ENCODE results near the gene LRRC4. TPM values are rescaled to one million over a fixed set of nuclear protein-coding genes. Genes with fewer than 3 reads are reported as not detected.

Gene LRRC4
- polyA plus RNA-seq, 1 donor from 2014 or later: not detected

DNA sequence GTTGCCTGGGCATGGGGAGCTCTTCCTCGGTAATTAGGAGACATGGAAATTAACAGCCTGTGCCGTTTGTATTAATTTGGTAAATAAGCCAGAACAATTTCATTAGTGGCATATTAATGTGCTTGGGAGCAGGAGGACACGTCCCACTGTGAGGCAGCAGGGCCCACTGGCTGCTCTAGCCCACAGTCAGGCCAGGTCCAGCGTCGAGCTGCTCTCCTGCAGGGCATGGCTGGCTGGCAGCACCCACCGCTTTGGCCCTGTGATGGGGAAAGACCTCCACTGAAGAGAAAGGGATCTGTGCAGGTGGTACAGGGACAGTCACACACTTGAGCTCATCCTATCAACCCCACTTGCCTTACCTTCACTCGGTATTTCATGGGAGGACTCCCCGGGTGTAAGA, 37.5 kb upstream of the LRRC4 start:
- no peaks in the 10 kb centered on the region for H3K9me3 Mint-ChIP-seq
- H3K27ac Mint-ChIP-seq: no peak overlapping the region
- peaks cover 0 to 5% (median 3%) of the 10 kb centered on the region in 3 donors for H3K4me1 Mint-ChIP-seq
- peaks cover 3% of the 10 kb centered on the region for H3K36me3 Mint-ChIP-seq
- H3K4me3 Mint-ChIP-seq: no peak overlapping the region
- no peaks in the 10 kb centered on the region for H3K27me3 Mint-ChIP-seq

DNA sequence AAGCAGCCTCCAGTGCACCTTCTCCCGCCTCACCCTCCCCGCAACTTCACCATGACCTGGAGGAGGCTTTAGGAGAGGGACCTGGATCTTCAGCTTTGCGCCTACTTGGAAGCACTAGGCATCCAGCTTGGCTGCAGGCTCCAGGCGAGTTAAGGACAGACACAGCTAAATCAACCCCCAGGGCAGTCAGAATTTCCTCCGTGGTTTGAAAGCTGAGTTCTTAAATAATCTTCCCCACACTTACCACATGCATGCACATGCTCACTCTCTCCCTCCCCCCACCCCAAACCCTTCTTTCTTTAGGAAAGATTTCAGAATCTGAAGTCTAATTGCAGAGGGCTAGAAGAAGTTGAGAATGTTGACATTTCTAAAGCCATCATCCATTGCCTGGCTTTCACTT, 36.7 kb upstream of the LRRC4 start:
- no peak overlapping the region for H3K4me3 Mint-ChIP-seq
- no peak overlapping the region for H3K27ac Mint-ChIP-seq
- peaks cover 0 to 6% (median 5%) of the 10 kb centered on the region in 3 donors for H3K4me1 Mint-ChIP-seq
- H3K9me3 Mint-ChIP-seq: no peaks in the 10 kb centered on the region
- no peaks in the 10 kb centered on the region for H3K27me3 Mint-ChIP-seq
- peaks cover 3% of the 10 kb centered on the region for H3K36me3 Mint-ChIP-seq

DNA sequence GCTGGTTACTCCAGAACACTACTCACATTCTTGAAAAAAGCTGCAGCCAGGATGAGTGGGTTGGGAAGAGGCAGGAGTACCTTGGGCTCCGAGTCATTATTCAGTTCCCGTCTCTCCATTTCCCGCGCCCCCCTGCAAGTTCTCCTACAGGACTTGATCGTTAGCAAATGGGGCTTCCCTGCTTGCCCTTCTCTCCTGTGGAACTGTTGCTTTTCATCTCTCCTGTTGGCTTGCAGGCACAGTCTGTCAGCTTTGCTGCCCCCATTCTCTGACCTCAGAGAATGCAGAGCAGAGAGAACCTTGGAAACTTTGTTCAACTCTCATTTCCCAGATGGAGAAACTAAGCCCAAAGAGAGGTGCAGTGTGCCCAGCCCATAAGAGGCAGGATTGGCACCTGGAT, 35.6 kb upstream of the LRRC4 start:
- H3K9me3 Mint-ChIP-seq: no peaks in the 10 kb centered on the region
- H3K4me3 Mint-ChIP-seq: no peak overlapping the region
- no peak overlapping the region for H3K27ac Mint-ChIP-seq
- H3K4me1 Mint-ChIP-seq: peaks cover 0 to 8% (median 5%) of the 10 kb centered on the region in 3 donors
- H3K27me3 Mint-ChIP-seq: no peaks in the 10 kb centered on the region
- peaks cover 3% of the 10 kb centered on the region for H3K36me3 Mint-ChIP-seq

DNA sequence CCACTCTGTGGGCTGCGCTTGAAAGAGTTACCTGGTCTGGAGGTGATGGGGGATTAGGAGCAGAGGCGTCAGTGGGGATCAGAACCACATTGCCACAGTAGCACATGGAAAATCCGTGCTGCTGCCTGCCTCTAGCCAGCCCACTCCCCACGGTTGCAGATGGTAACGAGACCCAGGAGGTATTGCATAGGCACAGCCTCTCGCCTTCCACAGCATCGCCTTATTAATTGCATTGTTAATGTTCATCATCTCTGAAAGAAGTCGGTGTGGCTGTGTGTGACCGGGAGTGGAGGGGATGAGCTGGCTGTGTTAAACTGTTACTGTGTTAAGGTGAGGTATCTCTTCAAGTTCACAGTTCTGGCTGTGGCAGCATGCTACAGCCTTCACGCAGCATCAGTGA, 35.2 kb upstream of the LRRC4 start:
- H3K27ac Mint-ChIP-seq: no peak overlapping the region
- H3K4me3 Mint-ChIP-seq: no peak overlapping the region
- no peaks in the 10 kb centered on the region for H3K27me3 Mint-ChIP-seq
- H3K4me1 Mint-ChIP-seq: peaks cover 0 to 7% (median 5%) of the 10 kb centered on the region in 3 donors
- H3K9me3 Mint-ChIP-seq: no peaks in the 10 kb centered on the region
- H3K36me3 Mint-ChIP-seq: peaks cover 3% of the 10 kb centered on the region

DNA sequence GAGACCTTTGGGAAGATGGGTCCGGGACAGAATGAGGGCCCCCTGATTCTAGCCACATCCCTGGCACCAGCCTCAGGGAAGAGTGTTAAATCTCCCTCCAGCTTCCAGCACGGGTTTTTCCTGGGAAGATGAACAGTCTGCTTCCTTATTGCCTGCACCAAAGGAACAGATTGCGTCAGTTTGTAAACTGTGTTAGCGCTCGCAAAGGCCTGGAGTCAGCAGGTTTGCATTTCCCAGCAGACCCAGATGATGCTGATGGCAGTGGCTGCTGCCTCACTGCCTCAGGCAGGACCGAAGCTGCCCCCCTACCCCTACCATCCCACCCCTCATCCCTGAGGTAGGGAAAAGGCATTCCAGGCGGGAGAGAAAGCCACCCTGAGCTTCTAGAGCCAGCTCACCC, 34.6 kb upstream of the LRRC4 start:
- no peaks in the 10 kb centered on the region for H3K9me3 Mint-ChIP-seq
- H3K4me1 Mint-ChIP-seq: peaks cover 0 to 6% (median 5%) of the 10 kb centered on the region in 3 donors
- peaks cover 3% of the 10 kb centered on the region for H3K36me3 Mint-ChIP-seq
- H3K4me3 Mint-ChIP-seq: no peak overlapping the region
- H3K27ac Mint-ChIP-seq: no peak overlapping the region
- H3K27me3 Mint-ChIP-seq: no peaks in the 10 kb centered on the region

DNA sequence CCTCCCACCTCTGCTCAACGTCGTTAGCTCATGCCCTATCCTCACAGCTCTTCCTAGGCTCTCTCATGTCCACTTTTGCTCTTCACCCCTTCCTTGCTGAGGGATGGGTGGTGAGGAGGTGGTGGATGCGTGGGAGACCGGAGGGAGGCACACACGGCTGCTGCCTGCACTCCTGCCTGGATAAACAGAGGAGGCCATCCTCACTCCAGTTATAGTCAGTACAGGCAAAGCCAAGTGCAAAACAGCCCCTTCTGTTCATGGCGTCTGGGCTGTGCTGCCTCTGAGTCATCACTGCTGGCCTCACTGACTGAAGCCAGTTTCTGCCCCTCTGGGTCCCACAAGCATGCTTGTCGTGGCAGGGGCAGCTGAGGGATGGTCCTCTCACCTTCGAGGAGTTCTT, 31.9 kb upstream of the LRRC4 start:
- Mint-ChIP-seq H3K27ac (no peak overlapping the region), H3K4me1 (peaks cover 9 to 16% (median 9%) of the 10 kb centered on the region in 3 donors)

DNA sequence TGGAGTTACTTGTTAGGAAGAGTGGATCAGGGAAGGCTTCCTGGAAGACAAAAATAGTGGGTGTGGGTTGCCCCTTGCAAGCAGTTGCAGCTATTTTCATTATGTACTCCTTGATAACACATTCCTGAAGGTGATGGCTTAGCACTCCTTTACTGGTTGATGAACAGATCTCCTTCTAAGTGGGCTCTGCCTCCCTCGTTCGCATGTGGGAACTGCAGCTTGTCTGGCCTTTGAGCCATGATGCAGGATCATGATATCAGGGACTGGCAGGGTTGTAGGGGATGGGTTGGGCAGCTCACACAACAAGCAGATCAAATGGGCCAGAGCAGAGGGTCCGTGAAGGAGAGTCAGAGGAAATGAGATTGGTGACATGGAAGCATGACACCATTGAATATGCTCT, 28.8 kb upstream of the LRRC4 start:
- Mint-ChIP-seq H3K36me3 (peaks cover 2% of the 10 kb centered on the region), H3K9me3 (no peaks in the 10 kb centered on the region)

More for the DNA sequence above, 31.9 kb upstream of the LRRC4 start:
- Mint-ChIP-seq H3K4me3 (no peak overlapping the region), H3K36me3 (peaks cover 3% of the 10 kb centered on the region), H3K9me3 (no peaks in the 10 kb centered on the region), H3K27me3 (no peaks in the 10 kb centered on the region)

DNA sequence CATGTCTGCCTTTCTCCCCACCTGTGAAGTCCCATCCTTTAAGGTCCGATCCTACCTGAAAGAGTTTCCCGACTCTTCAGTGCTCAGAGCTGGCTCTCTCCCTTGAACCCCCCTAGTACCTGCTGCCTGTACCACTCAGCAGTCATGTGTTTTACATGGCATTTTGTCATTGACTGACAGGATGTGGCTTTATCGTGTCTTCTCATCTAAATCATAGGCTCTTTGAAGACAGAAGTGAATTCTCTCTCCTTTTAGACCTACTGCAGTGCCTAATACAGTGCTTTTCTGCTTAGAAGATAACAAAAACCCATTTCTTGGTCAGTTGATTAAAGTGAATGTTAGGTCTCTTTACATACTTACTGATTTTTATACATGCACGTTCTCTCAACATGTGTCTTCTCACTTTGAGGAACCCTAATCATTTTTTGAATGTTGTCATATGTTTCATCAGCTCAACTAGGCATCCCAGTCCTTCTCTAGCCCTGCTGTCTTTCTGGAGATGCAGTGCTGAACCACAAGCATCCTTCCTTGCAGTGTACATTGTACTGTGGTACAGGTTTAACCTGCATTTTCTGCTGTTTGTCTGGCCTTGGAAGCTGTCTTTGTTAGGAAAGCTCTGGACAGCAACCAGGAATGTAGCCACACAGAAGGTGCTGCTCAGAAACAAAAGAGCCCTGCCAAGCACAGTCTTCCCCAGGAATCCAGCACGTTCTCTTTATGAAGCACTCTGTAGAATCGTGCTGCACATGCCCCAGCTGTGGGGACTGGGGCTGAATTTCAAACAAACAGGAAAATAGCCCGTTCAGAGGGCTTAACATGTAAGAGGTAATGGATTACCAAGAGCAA, 28.1 kb upstream of the LRRC4 start:
- Mint-ChIP-seq H3K27me3 (no peaks in the 10 kb centered on the region), H3K4me3 (no peak overlapping the region), H3K36me3 (peaks cover 2% of the 10 kb centered on the region), H3K27ac (peak overlapping the region in 2 of 3 donors; percentile 1 to 74), H3K9me3 (no peaks in the 10 kb centered on the region), H3K4me1 (peaks cover 9 to 25% (median 9%) of the 10 kb centered on the region in 3 donors)

More for the DNA sequence above, 28.8 kb upstream of the LRRC4 start:
- Mint-ChIP-seq H3K4me1 (peaks cover 9 to 27% (median 9%) of the 10 kb centered on the region in 3 donors), H3K27ac (peak overlapping the region in 1 of 3 donors; percentile 74), H3K4me3 (no peak overlapping the region), H3K27me3 (no peaks in the 10 kb centered on the region)

DNA sequence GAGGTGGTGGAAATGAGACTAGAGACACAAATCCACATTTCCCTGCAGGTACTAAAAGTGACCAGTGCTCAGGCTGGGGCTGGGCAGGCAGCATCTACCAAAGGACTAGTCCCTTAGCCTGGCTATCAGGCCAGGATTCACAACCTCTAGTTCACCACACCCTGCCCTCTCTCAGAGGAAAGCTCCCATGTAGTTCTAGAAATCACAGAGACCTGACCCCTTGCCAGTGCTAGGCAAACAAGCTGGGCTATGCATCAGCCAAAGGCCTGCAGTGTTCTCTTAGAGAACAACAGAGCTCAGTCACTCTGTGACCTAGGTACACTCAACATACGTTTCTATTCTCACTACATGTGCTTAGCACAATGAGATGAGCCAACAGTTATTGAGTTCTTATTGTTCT, 26.7 kb upstream of the LRRC4 start:
- H3K4me3 Mint-ChIP-seq: no peak overlapping the region
- H3K9me3 Mint-ChIP-seq: no peaks in the 10 kb centered on the region
- H3K4me1 Mint-ChIP-seq: peaks cover 9 to 27% (median 13%) of the 10 kb centered on the region in 3 donors
- no peak overlapping the region for H3K27ac Mint-ChIP-seq
- H3K36me3 Mint-ChIP-seq: peaks cover 2% of the 10 kb centered on the region
- H3K27me3 Mint-ChIP-seq: no peaks in the 10 kb centered on the region

DNA sequence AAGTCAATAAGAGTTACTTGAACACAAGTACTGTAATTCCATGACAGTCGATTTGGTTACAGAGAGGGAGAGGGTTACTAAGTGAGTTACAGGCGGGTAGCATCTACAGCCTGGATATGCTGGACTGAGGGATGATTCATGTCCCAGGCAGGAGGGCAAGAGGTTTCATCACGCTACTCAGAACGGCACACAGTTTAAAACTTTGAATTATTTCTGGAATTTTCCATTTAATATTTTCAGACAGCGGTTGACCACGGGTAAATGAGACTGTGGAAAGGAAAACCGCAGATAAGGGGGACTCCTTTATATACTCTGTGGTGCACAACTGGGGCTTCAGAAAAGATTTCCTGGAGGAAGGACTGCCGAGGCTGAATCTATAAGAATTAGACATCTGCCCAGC, 25.7 kb upstream of the LRRC4 start:
- no peak overlapping the region for H3K27ac Mint-ChIP-seq
- H3K9me3 Mint-ChIP-seq: no peaks in the 10 kb centered on the region

GRCh38 chr7:128055637-128056036, 24.4 kb upstream of the LRRC4 start:
- Mint-ChIP-seq H3K9me3 (no peaks in the 10 kb centered on the region), H3K27me3 (no peaks in the 10 kb centered on the region), H3K4me1 (peaks cover 16 to 39% (median 30%) of the 10 kb centered on the region in 3 donors), H3K4me3 (no peak overlapping the region), H3K27ac (no peak overlapping the region), H3K36me3 (peaks cover 2% of the 10 kb centered on the region)

More for the DNA sequence above, 25.7 kb upstream of the LRRC4 start:
- H3K4me1 Mint-ChIP-seq: peaks cover 9 to 34% (median 17%) of the 10 kb centered on the region in 3 donors
- H3K36me3 Mint-ChIP-seq: peaks cover 2% of the 10 kb centered on the region
- H3K4me3 Mint-ChIP-seq: peak overlapping the region in 1 of 4 donors; percentile 21
- H3K27me3 Mint-ChIP-seq: no peaks in the 10 kb centered on the region

- Mint-ChIP-seq H3K36me3 (peaks cover 2% of the 10 kb centered on the region), H3K4me3 (no peak overlapping the region), H3K27ac (peak overlapping the region in 1 of 3 donors; percentile 14), H3K4me1 (peaks cover 18 to 40% (median 38%) of the 10 kb centered on the region in 3 donors), H3K27me3 (no peaks in the 10 kb centered on the region), H3K9me3 (no peaks in the 10 kb centered on the region)
Measured at GRCh38 chr7:128054511-128054910, 23.3 kb upstream of the LRRC4 start.

DNA sequence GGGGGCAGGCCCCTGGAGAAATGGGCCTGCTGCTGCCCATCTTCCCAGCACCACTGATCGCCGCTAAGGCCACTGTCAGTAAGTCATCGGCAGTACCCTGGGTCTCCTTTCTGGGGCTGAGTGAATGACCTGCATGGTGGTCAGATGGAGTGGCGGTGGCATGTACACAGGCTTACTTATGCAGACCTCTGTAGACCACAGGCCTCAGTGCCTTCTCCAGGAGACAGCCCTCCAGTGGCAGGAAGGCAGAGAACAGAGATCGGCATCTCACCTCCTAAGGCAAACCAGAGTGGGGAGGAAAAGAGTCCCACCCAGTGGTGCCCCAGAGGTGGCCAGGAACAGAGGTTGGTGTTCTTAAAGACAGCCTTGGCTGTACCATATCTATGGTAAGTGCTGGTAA, 22.8 kb upstream of the LRRC4 start:
- Mint-ChIP-seq H3K4me3 (no peak overlapping the region), H3K27me3 (no peaks in the 10 kb centered on the region), H3K4me1 (peaks cover 16 to 37% (median 37%) of the 10 kb centered on the region in 3 donors), H3K27ac (peak overlapping the region in 1 of 3 donors; percentile 14), H3K36me3 (peaks cover 2% of the 10 kb centered on the region), H3K9me3 (no peaks in the 10 kb centered on the region)

DNA sequence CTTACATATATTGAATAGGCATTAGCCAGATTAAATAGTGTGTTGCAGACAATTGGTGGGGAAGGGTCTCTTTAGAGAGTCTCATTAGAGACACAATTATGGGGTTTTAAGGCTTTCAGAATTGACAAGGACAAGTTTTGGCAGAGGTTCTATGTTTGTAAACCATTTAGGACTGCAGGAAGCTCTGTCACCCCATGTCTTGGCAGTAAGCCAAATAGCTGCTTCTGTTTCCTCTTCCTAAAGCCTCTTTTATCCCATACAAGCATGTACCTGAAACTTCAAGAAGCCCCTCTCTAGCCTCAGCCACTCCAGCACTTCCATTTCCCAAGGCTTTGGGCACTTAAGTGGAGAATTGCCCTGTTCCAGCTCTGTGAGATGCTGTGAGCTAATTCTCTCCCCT, 21.8 kb upstream of the LRRC4 start:
- Mint-ChIP-seq H3K27ac (no peak overlapping the region), H3K4me3 (no peak overlapping the region), H3K4me1 (peaks cover 10 to 34% (median 32%) of the 10 kb centered on the region in 3 donors)

GRCh38 chr7:128052404-128052803, 21.2 kb upstream of the LRRC4 start:
- H3K36me3 Mint-ChIP-seq: peaks cover 2% of the 10 kb centered on the region
- no peaks in the 10 kb centered on the region for H3K9me3 Mint-ChIP-seq
- no peak overlapping the region for H3K4me3 Mint-ChIP-seq
- H3K4me1 Mint-ChIP-seq: peaks cover 10 to 32% (median 31%) of the 10 kb centered on the region in 3 donors
- H3K27me3 Mint-ChIP-seq: no peaks in the 10 kb centered on the region
- H3K27ac Mint-ChIP-seq: no peak overlapping the region

More for the DNA sequence above, 21.8 kb upstream of the LRRC4 start:
- Mint-ChIP-seq H3K9me3 (no peaks in the 10 kb centered on the region), H3K36me3 (peaks cover 2% of the 10 kb centered on the region), H3K27me3 (no peaks in the 10 kb centered on the region)

DNA sequence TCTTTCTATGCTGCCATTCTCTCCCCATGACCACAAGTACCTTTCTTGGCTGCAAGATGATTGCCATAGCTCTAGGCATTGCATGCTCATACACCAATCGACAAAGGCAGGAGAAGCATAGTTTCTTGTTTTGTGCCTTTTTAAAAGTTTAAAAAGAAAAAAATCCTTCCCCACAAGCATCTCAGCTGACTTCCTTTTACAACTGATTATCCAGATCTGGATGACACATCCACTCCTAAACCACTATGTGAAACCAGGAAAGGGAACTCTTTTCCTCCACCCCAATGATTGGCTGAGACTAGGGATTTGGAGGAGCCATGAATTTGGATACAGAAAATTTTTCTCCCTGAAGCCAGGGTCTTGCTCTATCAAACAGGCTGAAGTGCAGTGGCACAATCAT, 14.5 kb upstream of the LRRC4 start:
- Mint-ChIP-seq H3K4me1 (peaks cover 15 to 38% (median 23%) of the 10 kb centered on the region in 3 donors), H3K27me3 (no peaks in the 10 kb centered on the region), H3K36me3 (peaks cover 3% of the 10 kb centered on the region), H3K27ac (no peak overlapping the region), H3K9me3 (no peaks in the 10 kb centered on the region), H3K4me3 (no peak overlapping the region)

All from IgD-negative memory B cell (primary cell).